NCI-H226 (cell line): ENCODE measurements around the gene RNF223.

Source experiments
- DNase-seq: peaks from one replicate; pipeline ENCODE4 v3.0.0-alpha.2; 2015

Gene RNF223

GRCh38 chr1:1073743-1074587 is at the start of gene RNF223:
Gene RNF223, minus strand, starts transcription at chr1:1074306. Its CDS starts 1,740 bp downstream, at chr1:1072566.
- DNase-seq, result no peak

GRCh38 chr1:1122981-1123480 is 48.9 kb upstream of the RNF223 start:
- DNase-seq, result no peak

- peak; percentile 38 for DNase-seq
These were observed 48.1 kb upstream of the RNF223 start for GRCh38 chr1:1122078-1122811.

- no peak for DNase-seq
These were observed 47.5 kb upstream of the RNF223 start for GRCh38 chr1:1121611-1122077.

- DNase-seq, result no peak
These were observed 46.9 kb upstream of the RNF223 start for GRCh38 chr1:1120866-1121591.

GRCh38 chr1:1120096-1120495 is 46.0 kb upstream of the RNF223 start:
- no peak for DNase-seq

- no peak for DNase-seq
These were observed 45.3 kb upstream of the RNF223 start for GRCh38 chr1:1119272-1119890.

- no peak for DNase-seq
These were observed 44.7 kb upstream of the RNF223 start for GRCh38 chr1:1118876-1119220.

- DNase-seq, result no peak
These were observed 44.1 kb upstream of the RNF223 start for GRCh38 chr1:1118011-1118875.

- no peak for DNase-seq
These were observed 43.3 kb upstream of the RNF223 start for GRCh38 chr1:1117469-1117831.

- no peak for DNase-seq
These were observed 42.8 kb upstream of the RNF223 start for GRCh38 chr1:1116701-1117468.

- DNase-seq, result peak; percentile 96
These were observed 41.9 kb upstream of the RNF223 start, which contains the start of gene C1orf159 for GRCh38 chr1:1115786-1116700. Gene C1orf159, minus strand, starts transcription at chr1:1116089. Its CDS starts 24,546 bp downstream, at chr1:1091543.

GRCh38 chr1:1115136-1115785 is 41.2 kb upstream of the RNF223 start:
- DNase-seq, result no peak

- no peak for DNase-seq
These were observed 40.3 kb upstream of the RNF223 start for GRCh38 chr1:1114431-1114830.

- no peak for DNase-seq
These were observed 38.3 kb upstream of the RNF223 start for GRCh38 chr1:1112237-1112985.

- DNase-seq, result no peak
These were observed 37.6 kb upstream of the RNF223 start for GRCh38 chr1:1111516-1112236.

GRCh38 chr1:1110561-1110971 is 36.5 kb upstream of the RNF223 start:
- DNase-seq, result no peak

GRCh38 chr1:1109743-1110142 is 35.6 kb upstream of the RNF223 start:
- no peak for DNase-seq
